Neural progenitor cell (in vitro differentiated cells): ENCODE data around the gene WDR36. TPM values are rescaled to one million over a fixed set of nuclear protein-coding genes. Genes with fewer than 3 reads are reported as not detected.

Experiments
- DNase-seq: peaks from one replicate; pipeline ENCODE4 v3.0.0-alpha.2; 2016; ENCODE audit warnings: low spot score
- H2AFZ ChIP-seq: fragments of 200-600 bp; sonication (generic); replicated peaks from 2 replicates; pipeline ENCODE4 v1.6.1; 2016; ENCODE audit warnings: antibody characterized with exemption
- H3F3A ChIP-seq: fragments of 200-600 bp; sonication (generic); 2 replicates; pipeline ENCODE4 v1.6.1; 2016; ENCODE audit warnings: antibody characterized with exemption, low read depth
- H3K27ac ChIP-seq: fragments of 200-600 bp; sonication (generic); 2 replicates; pipeline ENCODE4 v1.5.1; 2016; ENCODE audit warnings: mild to moderate bottlenecking
- H3K27me3 ChIP-seq: fragments of 200-600 bp; sonication (generic); 2 replicates; pipeline ENCODE4 v1.6.1; 2016; ENCODE audit warnings: mild to moderate bottlenecking, moderate library complexity
- H3K36me3 ChIP-seq: fragments of 200-600 bp; sonication (generic); 2 replicates; pipeline ENCODE4 v1.5.1; 2016
- H3K4me1 ChIP-seq: fragments of 200-600 bp; sonication (generic); 2 replicates; pipeline ENCODE4 v1.6.1; 2016; ENCODE audit warnings: mixed run types
- H3K4me2 ChIP-seq: fragments of 200-600 bp; sonication (generic); 2 replicates; pipeline ENCODE4 v1.6.1; 2016
- H3K4me3 ChIP-seq: fragments of 200-600 bp; sonication (generic); 2 replicates; pipeline ENCODE4 v1.5.1; 2016
- H3K79me2 ChIP-seq: fragments of 200-600 bp; sonication (generic); 2 replicates; pipeline ENCODE4 v1.6.1; 2016; ENCODE audit warnings: low read depth
- H3K9ac ChIP-seq: fragments of 200-600 bp; sonication (generic); 2 replicates; pipeline ENCODE4 v1.6.1; 2016
- H3K9me3 ChIP-seq: fragments of 200-600 bp; sonication (generic); 2 replicates; pipeline ENCODE4 v1.5.1; 2016; ENCODE audit warnings: low read depth
- H4K20me1 ChIP-seq: fragments of 200-600 bp; sonication (generic); 2 replicates; pipeline ENCODE4 v1.6.1; 2016; ENCODE audit warnings: low read depth
- H3K27ac Mint-ChIP-seq: 3 replicates; pipeline ENCODE4 v1.8.0; 2021; ENCODE audit warnings: mixed read lengths
- H3K27me3 Mint-ChIP-seq: 2 replicates; pipeline ENCODE4 v1.8.0; 2022; ENCODE audit warnings: low read depth, mild to moderate bottlenecking, inconsistent platforms, moderate library complexity, mixed read lengths; ENCODE audit not compliant: insufficient read depth
- H3K36me3 Mint-ChIP-seq: 3 replicates; pipeline ENCODE4 v1.8.0; 2021; ENCODE audit warnings: mixed read lengths
- H3K4me1 Mint-ChIP-seq: 3 replicates; pipeline ENCODE4 v1.8.0; 2021; ENCODE audit warnings: mixed read lengths
- H3K4me3 Mint-ChIP-seq: 3 replicates; pipeline ENCODE4 v1.8.0; 2021; ENCODE audit warnings: mild to moderate bottlenecking, moderate library complexity, mixed read lengths
- H3K9me3 Mint-ChIP-seq: 3 replicates; pipeline ENCODE4 v1.8.0; 2020; ENCODE audit warnings: mixed read lengths
- CTCF ChIP-seq: fragments of 200-600 bp; sonication (generic); IDR thresholded peaks from 2 replicates; pipeline ENCODE4 v1.5.1; 2017; ENCODE audit warnings: antibody characterized with exemption, mild to moderate bottlenecking
- EZH2 ChIP-seq: fragments of 200-600 bp; sonication (generic); IDR thresholded peaks from 2 replicates; pipeline ENCODE4 v1.6.1; 2017; ENCODE audit warnings: antibody characterized with exemption, mild to moderate bottlenecking, moderate library complexity
- EZH2phosphoT487 ChIP-seq: fragments of 200-600 bp; sonication (generic); IDR thresholded peaks from 2 replicates; pipeline ENCODE4 v1.6.1; 2017; ENCODE audit warnings: antibody characterized with exemption
- total RNA-seq: library from RNA; depleted of rRNA; stranded (reverse); fragments of >200 nt; gene quantifications from 2 replicates; pipeline ENCODE4 v1.2.3, GENCODE V29; 2015; ENCODE audit warnings: low replicate concordance

Gene WDR36
- total RNA-seq, 1 donor from 2014 or later = 60.1 TPM

GRCh38 chr5:111117136-111117535, 25.0 kb downstream of the WDR36 start:
- no peaks in the 10 kb centered on the region for H3K9me3 Mint-ChIP-seq
- H3K27me3 Mint-ChIP-seq = no peaks in the 10 kb centered on the region
- peaks cover 11% of the 10 kb centered on the region for H3K36me3 Mint-ChIP-seq
- H3K4me1 Mint-ChIP-seq = peaks cover 4% of the 10 kb centered on the region
- Histone ChIP-seq H3K27me3 (no peaks in the 10 kb centered on the region), H3K4me1 (peaks cover 11% of the 10 kb centered on the region), H3K4me3 (no peak overlapping the region), H3K4me2 (peak overlapping the region; percentile 0), H3K9ac (no peak overlapping the region), H4K20me1 (peaks cover 28% of the 10 kb centered on the region), H3K36me3 (peaks cover 25% of the 10 kb centered on the region), H3K79me2 (no peaks in the 10 kb centered on the region), H2AFZ (no peak overlapping the region), H3K27ac (no peak overlapping the region), H3K9me3 (no peaks in the 10 kb centered on the region), H3F3A (no peaks in the 10 kb centered on the region)
- TF ChIP-seq CTCF (no peak), EZH2phosphoT487 (no peak), EZH2 (no peak)
- no peak overlapping the region for H3K4me3 Mint-ChIP-seq
- no peak for DNase-seq
- no peak overlapping the region for H3K27ac Mint-ChIP-seq

- H3F3A ChIP-seq = no peaks in the 10 kb centered on the region
- no peak overlapping the region for H3K4me2 ChIP-seq
- no peak for DNase-seq
- no peak overlapping the region for H3K9ac ChIP-seq
- H3K27ac ChIP-seq = no peak overlapping the region
- H3K9me3 ChIP-seq = no peaks in the 10 kb centered on the region
- H3K4me1 ChIP-seq = peaks cover 6% of the 10 kb centered on the region
- no peak overlapping the region for H2AFZ ChIP-seq
- Mint-ChIP-seq H3K4me3 (no peak overlapping the region), H3K27me3 (no peaks in the 10 kb centered on the region), H3K27ac (no peak overlapping the region), H3K36me3 (peaks cover 10% of the 10 kb centered on the region), H3K4me1 (peaks cover 4% of the 10 kb centered on the region), H3K9me3 (no peaks in the 10 kb centered on the region)
- no peak overlapping the region for H3K4me3 ChIP-seq
- no peaks in the 10 kb centered on the region for H3K79me2 ChIP-seq
- H3K27me3 ChIP-seq = no peaks in the 10 kb centered on the region
- H4K20me1 ChIP-seq = peaks cover 17% of the 10 kb centered on the region
- H3K36me3 ChIP-seq = peaks cover 25% of the 10 kb centered on the region
- TF ChIP-seq EZH2 (no peak), CTCF (no peak), EZH2phosphoT487 (no peak)
Measured at GRCh38 chr5:111119221-111119620, 27.1 kb downstream of the WDR36 start.

GRCh38 chr5:111119856-111120255, 27.7 kb downstream of the WDR36 start:
- H3K79me2 ChIP-seq = no peaks in the 10 kb centered on the region
- Mint-ChIP-seq H3K27ac (no peak overlapping the region), H3K27me3 (no peaks in the 10 kb centered on the region), H3K4me3 (no peak overlapping the region), H3K4me1 (peaks cover 4% of the 10 kb centered on the region), H3K36me3 (peaks cover 13% of the 10 kb centered on the region), H3K9me3 (no peaks in the 10 kb centered on the region)
- no peaks in the 10 kb centered on the region for H3F3A ChIP-seq
- DNase-seq = no peak
- H2AFZ ChIP-seq = no peak overlapping the region
- no peak overlapping the region for H3K4me2 ChIP-seq
- H3K9ac ChIP-seq = no peak overlapping the region
- H3K27ac ChIP-seq = no peak overlapping the region
- H3K9me3 ChIP-seq = no peaks in the 10 kb centered on the region
- H3K4me1 ChIP-seq = peaks cover 6% of the 10 kb centered on the region
- TF ChIP-seq EZH2phosphoT487 = no peak
- no peak for TF ChIP-seq EZH2
- TF ChIP-seq CTCF = no peak
- peaks cover 17% of the 10 kb centered on the region for H4K20me1 ChIP-seq
- no peaks in the 10 kb centered on the region for H3K27me3 ChIP-seq
- H3K36me3 ChIP-seq = peaks cover 25% of the 10 kb centered on the region
- no peak overlapping the region for H3K4me3 ChIP-seq
